H9 (cell line): Measurements from ENCODE around the gene NRP2. TPM values are rescaled to one million over a fixed set of nuclear protein-coding genes. Genes with fewer than 3 reads are reported as not detected.

Experiments
- DNase-seq: peaks from one replicate; pipeline ENCODE4 v3.0.0-alpha.2; 2017
- H2AFZ ChIP-seq: one replicate; pipeline ENCODE4 v1.6.1; 2013; ENCODE audit warnings: mild to moderate bottlenecking, low read length, control low read depth, moderate library complexity
- H2AK5ac ChIP-seq: 2 replicates; pipeline ENCODE4 v1.6.1; 2013; ENCODE audit warnings: low read length, control low read depth, mixed read lengths; ENCODE audit not compliant: insufficient read length
- H2BK120ac ChIP-seq: one replicate; pipeline ENCODE4 v1.6.1; 2013; ENCODE audit warnings: low read depth, mild to moderate bottlenecking, low read length, control low read depth, inconsistent platforms; ENCODE audit not compliant: poor library complexity, severe bottlenecking
- H2BK12ac ChIP-seq: 2 replicates; pipeline ENCODE4 v1.6.1; 2013; ENCODE audit warnings: low read length, control low read depth, mixed read lengths, low read depth; ENCODE audit not compliant: insufficient read length
- H2BK15ac ChIP-seq: 2 replicates; pipeline ENCODE4 v1.6.1; 2013; ENCODE audit warnings: low read depth, low read length, control low read depth
- H2BK20ac ChIP-seq: one replicate; pipeline ENCODE4 v1.6.1; 2013; ENCODE audit warnings: low read depth, mild to moderate bottlenecking, low read length, control low read depth, inconsistent platforms; ENCODE audit not compliant: poor library complexity, severe bottlenecking
- H2BK5ac ChIP-seq: 2 replicates; pipeline ENCODE4 v1.6.1; 2013; ENCODE audit warnings: low read length, control low read depth, mixed read lengths; ENCODE audit not compliant: insufficient read length
- H3K14ac ChIP-seq: 2 replicates; pipeline ENCODE4 v1.6.1; 2013; ENCODE audit warnings: low read length, control low read depth; ENCODE audit not compliant: insufficient read depth
- H3K18ac ChIP-seq: 2 replicates; pipeline ENCODE4 v1.6.1; 2013; ENCODE audit warnings: low read depth, mild to moderate bottlenecking, mixed read lengths, low read length, control low read depth; ENCODE audit not compliant: insufficient read length
- H3K23ac ChIP-seq: 2 replicates; pipeline ENCODE4 v1.6.1; 2013; ENCODE audit warnings: low read length, control low read depth, mixed read lengths, low read depth; ENCODE audit not compliant: insufficient read length
- H3K23me2 ChIP-seq: 2 replicates; pipeline ENCODE4 v1.6.1; 2013; ENCODE audit warnings: low read depth, mild to moderate bottlenecking, mixed read lengths, low read length, control low read depth; ENCODE audit not compliant: insufficient read length, poor library complexity, severe bottlenecking
- H3K27ac ChIP-seq: 2 replicates; pipeline ENCODE4 v1.5.1; 2013; ENCODE audit warnings: low read length, control low read depth, mixed read lengths, low read depth; ENCODE audit not compliant: insufficient read length
- H3K27me3 ChIP-seq: 2 replicates; pipeline ENCODE4 v1.6.1; 2013; ENCODE audit warnings: low read length, control low read depth, inconsistent platforms; ENCODE audit not compliant: insufficient read depth
- H3K4ac ChIP-seq: 2 replicates; pipeline ENCODE4 v1.6.1; 2013; ENCODE audit warnings: low read depth, mild to moderate bottlenecking, control low read depth, inconsistent platforms, low read length, moderate library complexity
- H3K4me1 ChIP-seq: 2 replicates; pipeline ENCODE4 v1.6.1; 2013; ENCODE audit warnings: low read length, control low read depth, inconsistent platforms; ENCODE audit not compliant: insufficient read depth
- H3K4me2 ChIP-seq: 2 replicates; pipeline ENCODE4 v1.6.1; 2013; ENCODE audit warnings: low read length, control low read depth, mixed read lengths; ENCODE audit not compliant: insufficient read length, insufficient read depth
- H3K56ac ChIP-seq: 2 replicates; pipeline ENCODE4 v1.6.1; 2013; ENCODE audit warnings: low read depth, mild to moderate bottlenecking, mixed read lengths, low read length, control low read depth; ENCODE audit not compliant: insufficient read length
- H3K79me1 ChIP-seq: 2 replicates; pipeline ENCODE4 v1.6.1; 2013; ENCODE audit warnings: low read depth, mild to moderate bottlenecking, moderate library complexity, low read length, control low read depth, inconsistent platforms; ENCODE audit not compliant: insufficient read depth, poor library complexity, severe bottlenecking
- H3K79me2 ChIP-seq: 2 replicates; pipeline ENCODE4 v1.6.1; 2013; ENCODE audit warnings: low read length, control low read depth, inconsistent platforms; ENCODE audit not compliant: insufficient read depth
- H3K9ac ChIP-seq: 2 replicates; pipeline ENCODE4 v1.6.1; 2013; ENCODE audit warnings: low read length, control low read depth, mixed read lengths; ENCODE audit not compliant: insufficient read length; ENCODE audit errors: extremely low read depth
- H3K9me3 ChIP-seq: one replicate; pipeline ENCODE4 v1.6.1; 2013; ENCODE audit warnings: low read depth, low read length, inconsistent platforms; ENCODE audit not compliant: control insufficient read depth
- H3T11ph ChIP-seq: one replicate; pipeline ENCODE4 v1.6.1; 2013; ENCODE audit warnings: mild to moderate bottlenecking, low read length, control low read depth, inconsistent platforms
- H4K20me1 ChIP-seq: one replicate; pipeline ENCODE4 v1.6.1; 2013; ENCODE audit not compliant: control insufficient read depth, insufficient read length, insufficient read depth
- H4K5ac ChIP-seq: 2 replicates; pipeline ENCODE4 v1.6.1; 2013; ENCODE audit warnings: low read depth, mild to moderate bottlenecking, mixed read lengths, low read length, control low read depth; ENCODE audit not compliant: insufficient read length
- H4K8ac ChIP-seq: replicated peaks from 2 replicates; pipeline ENCODE4 v1.6.1; 2013; ENCODE audit warnings: low read length, control low read depth, mixed read lengths, low read depth; ENCODE audit not compliant: insufficient read length
- H4K91ac ChIP-seq: 2 replicates; pipeline ENCODE4 v1.6.1; 2013; ENCODE audit warnings: low read depth, mild to moderate bottlenecking, moderate library complexity, mixed read lengths, low read length, control low read depth; ENCODE audit not compliant: insufficient read length
- H3K27ac Mint-ChIP-seq, 3 experiments: 2 replicates in 2 of 3; 3 replicates in 1 of 3; pipeline ENCODE4 v1.8.0; 2020 to 2021; ENCODE audit warnings: mixed read lengths in 3 of 3, mild to moderate bottlenecking in 1 of 3, moderate library complexity in 1 of 3
- H3K27me3 Mint-ChIP-seq: 2 replicates; pipeline ENCODE4 v1.8.0; 2021; ENCODE audit warnings: low read depth, mild to moderate bottlenecking, moderate library complexity, mixed read lengths
- H3K36me3 Mint-ChIP-seq, 3 experiments: 2 replicates in 2 of 3; 3 replicates in 1 of 3; pipeline ENCODE4 v1.8.0; 2020 to 2021; ENCODE audit warnings: low read depth in 3 of 3, mixed read lengths in 3 of 3; ENCODE audit not compliant: insufficient read depth in 1 of 3
- H3K4me1 Mint-ChIP-seq, 2 experiments: 2 replicates each; pipeline ENCODE4 v1.8.0; 2020; ENCODE audit warnings: mixed read lengths in 2 of 2
- H3K4me3 Mint-ChIP-seq, 2 experiments: 2 replicates in 1 of 2; 3 replicates in 1 of 2; pipeline ENCODE4 v1.8.0; 2020 to 2021; ENCODE audit warnings: mild to moderate bottlenecking in 2 of 2, mixed read lengths in 2 of 2, moderate library complexity in 1 of 2
- H3K9me3 Mint-ChIP-seq, 2 experiments: 2 replicates in 1 of 2; 3 replicates in 1 of 2; pipeline ENCODE4 v1.8.0; 2020; ENCODE audit warnings: mild to moderate bottlenecking in 2 of 2, mixed read lengths in 2 of 2, moderate library complexity in 1 of 2
- CTCF ChIP-seq: fragments of 200-600 bp; sonication (generic); conservative IDR thresholded peaks from 3 replicates; pipeline ENCODE4 v1.8.0; 2021; ENCODE audit warnings: antibody characterized with exemption, mild to moderate bottlenecking
- WGBS: extraction: QIAGEN DNeasy Blood & Tissue Kit; methylation state at CpG from one replicate; pipeline ENCODE4 v1.1.7; 2013; ENCODE audit warnings: missing lambda C conversion rate, low lambda C conversion rate, mixed read lengths; ENCODE audit not compliant: insufficient read length; ENCODE audit errors: extremely low coverage; 5-methylcytosine and 5-hydroxymethylcytosine counted together
- total RNA-seq: library from RNA; stranded (reverse); gene quantifications from 2 replicates; pipeline ENCODE4 v1.2.1, GENCODE V29; 2021

The NRP2 gene
- total RNA-seq, 1 experiment from 2014 or later = 19.7 TPM

DNA sequence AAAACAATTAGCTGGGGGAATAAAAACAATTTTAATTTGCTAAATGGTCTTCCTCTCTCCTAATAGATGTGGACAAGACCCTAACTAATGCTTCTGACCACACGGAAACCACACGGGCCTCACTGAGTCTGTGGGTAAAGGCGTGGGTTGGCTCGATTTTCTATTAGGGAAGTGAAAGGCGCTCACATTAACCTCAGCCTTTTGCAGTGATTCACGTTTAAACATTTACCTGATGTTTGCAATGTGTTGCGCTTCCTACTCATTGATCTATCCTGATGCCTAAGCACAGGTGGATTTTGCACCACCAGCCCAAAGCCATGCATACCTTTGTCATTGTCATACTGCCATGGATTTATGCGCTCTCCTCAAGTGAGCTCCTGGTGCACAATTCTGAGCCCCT, 35.6 kb upstream of the NRP2 start:
- no peaks in the 10 kb centered on the region for H3K9me3 Mint-ChIP-seq
- Histone ChIP-seq H3K23ac (no peak overlapping the region), H2AFZ (no peak overlapping the region), H3K4me1 (peaks cover 9% of the 10 kb centered on the region), H3K9me3 (no peaks in the 10 kb centered on the region), H3K4ac (no peak overlapping the region), H2BK5ac (no peak overlapping the region), H4K8ac (no peak overlapping the region), H4K20me1 (no peaks in the 10 kb centered on the region), H3T11ph (no peak overlapping the region), H3K56ac (no peak overlapping the region), H3K9ac (no peak overlapping the region), H2BK20ac (no peak overlapping the region), H3K27ac (no peak overlapping the region), H2BK15ac (no peak overlapping the region), H3K79me2 (no peaks in the 10 kb centered on the region), H3K27me3 (no peaks in the 10 kb centered on the region), H2AK5ac (no peak overlapping the region), H4K91ac (no peak overlapping the region), H2BK12ac (no peak overlapping the region), H2BK120ac (no peak overlapping the region), H3K4me2 (no peak overlapping the region), H3K23me2 (no peaks in the 10 kb centered on the region), H4K5ac (no peak overlapping the region), H3K18ac (no peak overlapping the region), H3K79me1 (no peaks in the 10 kb centered on the region), H3K14ac (no peak overlapping the region)
- H3K27me3 Mint-ChIP-seq = no peaks in the 10 kb centered on the region
- TF ChIP-seq CTCF = no peak
- peaks cover 0 to 3% (median 1%) of the 10 kb centered on the region in 3 experiments; a peak in 2 of 7 replicates for H3K36me3 Mint-ChIP-seq
- peaks cover 58 to 62% of the 10 kb centered on the region in 2 experiments for H3K4me1 Mint-ChIP-seq
- no peak for DNase-seq
- H3K27ac Mint-ChIP-seq = peak overlapping the region in 1 of 3 experiments; percentile 77; a peak in 2 of 7 replicates
- H3K4me3 Mint-ChIP-seq = no peak overlapping the region
- WGBS = no CpG with 5 or more reads among the region's 8 CpGs
